ENCODE data around the gene TLK1.

DNA sequence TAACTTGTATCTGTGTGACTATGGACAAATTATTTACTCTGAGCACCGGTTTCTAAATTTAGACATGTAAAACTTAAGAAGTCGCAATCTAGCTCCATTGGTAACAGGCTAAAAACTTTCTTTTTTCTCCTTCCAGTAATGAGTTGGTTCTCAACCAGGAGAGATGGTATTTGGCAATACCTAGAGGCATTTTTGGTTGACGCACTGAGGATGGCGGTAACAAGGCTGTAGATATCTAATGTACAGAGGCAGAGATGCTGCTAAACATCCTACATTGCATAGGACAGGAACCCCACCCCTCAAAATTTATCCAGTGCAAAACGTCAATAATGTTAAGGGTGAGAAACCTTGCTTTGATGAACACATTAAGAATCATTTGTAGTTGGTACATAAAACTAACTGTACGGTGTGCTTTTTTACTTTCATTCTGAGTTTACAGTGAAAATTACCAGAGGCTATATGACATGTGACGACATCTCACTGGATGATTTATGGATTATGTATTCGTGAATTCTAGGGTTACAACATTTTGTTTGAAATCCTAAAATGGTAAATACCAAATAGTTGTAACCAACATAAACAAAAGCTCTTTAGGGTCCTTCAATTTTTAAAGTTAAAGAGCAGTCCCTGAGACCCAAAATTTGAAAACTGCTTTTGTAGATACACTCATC lies 91.3 kb downstream of the TLK1 start:
- TF ChIP-seq, protein P1, sequence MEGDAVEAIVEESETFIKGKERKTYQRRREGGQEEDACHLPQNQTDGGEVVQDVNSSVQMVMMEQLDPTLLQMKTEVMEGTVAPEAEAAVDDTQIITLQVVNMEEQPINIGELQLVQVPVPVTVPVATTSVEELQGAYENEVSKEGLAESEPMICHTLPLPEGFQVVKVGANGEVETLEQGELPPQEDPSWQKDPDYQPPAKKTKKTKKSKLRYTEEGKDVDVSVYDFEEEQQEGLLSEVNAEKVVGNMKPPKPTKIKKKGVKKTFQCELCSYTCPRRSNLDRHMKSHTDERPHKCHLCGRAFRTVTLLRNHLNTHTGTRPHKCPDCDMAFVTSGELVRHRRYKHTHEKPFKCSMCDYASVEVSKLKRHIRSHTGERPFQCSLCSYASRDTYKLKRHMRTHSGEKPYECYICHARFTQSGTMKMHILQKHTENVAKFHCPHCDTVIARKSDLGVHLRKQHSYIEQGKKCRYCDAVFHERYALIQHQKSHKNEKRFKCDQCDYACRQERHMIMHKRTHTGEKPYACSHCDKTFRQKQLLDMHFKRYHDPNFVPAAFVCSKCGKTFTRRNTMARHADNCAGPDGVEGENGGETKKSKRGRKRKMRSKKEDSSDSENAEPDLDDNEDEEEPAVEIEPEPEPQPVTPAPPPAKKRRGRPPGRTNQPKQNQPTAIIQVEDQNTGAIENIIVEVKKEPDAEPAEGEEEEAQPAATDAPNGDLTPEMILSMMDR (IDR thresholded peaks at IDR 0.05) = no peak
- TF ChIP-seq POLR2AphosphoS5 (IDR thresholded peaks at IDR 0.05) = no peak
- no peak for TF ChIP-seq POLR2A (IDR thresholded peaks at IDR 0.05)
